Measurements from ENCODE around the gene FBXO2.
"Not testable (repeated sequence)": the region's sequence is repeated elsewhere in the genome, so short reads cannot be mapped to it uniquely, and the experiment has no call there.

DNA sequence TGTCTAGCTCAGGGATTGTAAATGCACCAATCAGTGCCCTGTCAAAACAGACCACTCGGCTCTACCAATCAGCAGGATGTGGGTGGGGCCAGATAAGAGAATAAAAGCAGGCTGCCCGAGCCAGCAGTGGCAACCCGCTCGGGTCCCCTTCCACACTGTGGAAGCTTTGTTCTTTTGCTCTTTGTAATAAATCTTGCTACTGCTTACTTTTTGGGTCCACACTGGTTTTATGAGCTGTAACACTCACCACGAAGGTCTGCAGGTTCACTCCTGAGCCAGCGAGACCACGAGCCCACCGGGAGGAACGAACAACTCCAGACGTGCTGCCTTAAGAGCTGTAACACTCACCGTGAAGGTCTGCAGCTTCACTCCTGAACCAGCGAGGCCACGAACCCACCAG lies 44.9 kb downstream of the FBXO2 start:
- TF ChIP-seq, protein P1, sequence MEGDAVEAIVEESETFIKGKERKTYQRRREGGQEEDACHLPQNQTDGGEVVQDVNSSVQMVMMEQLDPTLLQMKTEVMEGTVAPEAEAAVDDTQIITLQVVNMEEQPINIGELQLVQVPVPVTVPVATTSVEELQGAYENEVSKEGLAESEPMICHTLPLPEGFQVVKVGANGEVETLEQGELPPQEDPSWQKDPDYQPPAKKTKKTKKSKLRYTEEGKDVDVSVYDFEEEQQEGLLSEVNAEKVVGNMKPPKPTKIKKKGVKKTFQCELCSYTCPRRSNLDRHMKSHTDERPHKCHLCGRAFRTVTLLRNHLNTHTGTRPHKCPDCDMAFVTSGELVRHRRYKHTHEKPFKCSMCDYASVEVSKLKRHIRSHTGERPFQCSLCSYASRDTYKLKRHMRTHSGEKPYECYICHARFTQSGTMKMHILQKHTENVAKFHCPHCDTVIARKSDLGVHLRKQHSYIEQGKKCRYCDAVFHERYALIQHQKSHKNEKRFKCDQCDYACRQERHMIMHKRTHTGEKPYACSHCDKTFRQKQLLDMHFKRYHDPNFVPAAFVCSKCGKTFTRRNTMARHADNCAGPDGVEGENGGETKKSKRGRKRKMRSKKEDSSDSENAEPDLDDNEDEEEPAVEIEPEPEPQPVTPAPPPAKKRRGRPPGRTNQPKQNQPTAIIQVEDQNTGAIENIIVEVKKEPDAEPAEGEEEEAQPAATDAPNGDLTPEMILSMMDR (conservative IDR thresholded peaks at IDR 0.05), result not testable (repeated sequence)
- TF ChIP-seq ZFX (IDR thresholded peaks at IDR 0.05), result not testable (repeated sequence)
